IPS-18a (cell line): ENCODE results near the gene NOD2.
A peak's percentile ranks its signal among the peaks of the same experiment; 100 is the strongest.

Source experiments
- H3K27ac ChIP-seq: one replicate; pipeline ENCODE4 v1.5.1; 2013; ENCODE audit warnings: low read length
- H3K27me3 ChIP-seq: one replicate; pipeline ENCODE4 v1.6.1; 2013; ENCODE audit warnings: mild to moderate bottlenecking, low read length; ENCODE audit not compliant: control insufficient read depth, insufficient read depth
- H3K36me3 ChIP-seq: one replicate; pipeline ENCODE4 v1.6.1; 2013; ENCODE audit warnings: low read depth, low read length; ENCODE audit not compliant: control insufficient read depth
- H3K4me1 ChIP-seq: one replicate; pipeline ENCODE4 v1.6.1; 2013; ENCODE audit warnings: low read depth, low read length; ENCODE audit not compliant: control insufficient read depth
- H3K4me3 ChIP-seq: one replicate; pipeline ENCODE4 v1.5.1; 2013; ENCODE audit warnings: low read length
- H3K9ac ChIP-seq: one replicate; pipeline ENCODE4 v1.6.1; 2013; ENCODE audit warnings: mild to moderate bottlenecking, low read length, moderate library complexity
- H3K9me3 ChIP-seq: one replicate; pipeline ENCODE4 v1.6.1; 2013; ENCODE audit warnings: low read depth, low read length; ENCODE audit not compliant: control insufficient read depth

NOD2 gene

GRCh38 chr16:50741781-50742575 lies 48.6 kb downstream of the NOD2 start, which contains the start of gene CYLD:
Gene CYLD (plus strand): TSS chr16:50742086. CDS start chr16:50749699, 7,613 bp downstream.
- Histone ChIP-seq H3K27me3 (no peaks in the 10 kb centered on the region), H3K36me3 (no peaks in the 10 kb centered on the region), H3K27ac (no peak within 1 kb of the TSS), H3K9ac (peak within 1 kb of the TSS; percentile 35), H3K4me1 (peaks cover 22% of the 10 kb centered on the region), H3K9me3 (no peaks in the 10 kb centered on the region), H3K4me3 (peak within 1 kb of the TSS; percentile 71)

GRCh38 chr16:50742576-50743200 lies 49.3 kb downstream of the NOD2 start:
- peaks cover 22% of the 10 kb centered on the region for H3K4me1 ChIP-seq
- H3K27me3 ChIP-seq, result no peaks in the 10 kb centered on the region
- H3K27ac ChIP-seq, result no peak overlapping the region
- peak overlapping the region; percentile 71 for H3K4me3 ChIP-seq
- H3K9me3 ChIP-seq, result no peaks in the 10 kb centered on the region
- H3K36me3 ChIP-seq, result no peaks in the 10 kb centered on the region
- peak overlapping the region; percentile 35 for H3K9ac ChIP-seq

DNA sequence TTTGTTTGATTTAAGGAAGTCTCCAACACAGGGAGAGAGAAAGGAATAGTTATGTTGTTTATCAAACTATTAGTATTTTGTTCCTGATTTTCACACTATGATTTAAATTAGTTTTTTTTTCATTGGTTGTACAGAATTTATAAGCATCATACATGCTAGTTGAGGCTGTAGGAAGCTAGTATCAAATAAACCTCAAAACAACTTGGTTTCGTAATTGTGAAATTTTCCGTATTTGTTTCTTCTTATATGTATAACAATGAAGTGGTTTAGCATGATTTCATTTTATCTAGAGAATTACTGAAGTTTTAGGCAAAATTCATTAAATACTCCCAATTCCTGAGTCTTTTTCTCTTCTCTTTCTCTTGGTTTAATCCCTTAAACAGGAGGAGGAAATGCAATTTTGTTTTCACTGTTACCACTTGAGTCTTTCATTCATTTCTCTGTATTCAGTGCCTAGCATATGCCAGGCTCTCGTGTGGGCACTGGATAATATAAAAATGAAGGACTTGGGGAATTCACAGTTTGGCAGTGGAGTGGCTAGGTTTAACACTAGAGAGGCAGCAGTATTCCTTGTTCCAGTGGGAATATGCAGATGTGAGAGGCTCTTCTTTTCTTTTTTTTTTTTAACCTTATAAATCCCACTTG lies 50.3 kb downstream of the NOD2 start:
- peak overlapping the region; percentile 7 for H3K4me3 ChIP-seq
- no peaks in the 10 kb centered on the region for H3K27me3 ChIP-seq
- H3K9ac ChIP-seq, result no peak overlapping the region
- no peaks in the 10 kb centered on the region for H3K36me3 ChIP-seq
- peaks cover 22% of the 10 kb centered on the region for H3K4me1 ChIP-seq
- H3K27ac ChIP-seq, result no peak overlapping the region
- H3K9me3 ChIP-seq, result no peaks in the 10 kb centered on the region

DNA sequence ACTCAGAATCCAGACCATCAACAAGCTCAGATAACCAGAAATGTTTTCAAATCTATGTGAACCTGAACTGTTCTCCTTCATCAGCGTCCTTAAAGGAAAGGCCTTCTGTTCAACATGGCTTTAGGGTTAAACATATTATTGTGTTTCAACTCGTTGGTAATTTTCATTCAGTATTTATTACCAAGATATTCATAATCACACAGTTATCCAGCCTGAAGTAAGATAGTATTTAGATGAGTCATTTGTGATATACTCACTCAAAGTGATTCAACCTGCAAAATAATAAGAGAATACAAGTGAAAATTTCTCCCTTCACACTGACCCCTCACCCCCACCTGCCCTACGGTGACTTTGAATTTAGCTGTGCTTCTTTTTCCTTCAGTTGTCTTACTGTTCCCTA lies 51.5 kb downstream of the NOD2 start:
- H3K36me3 ChIP-seq, result no peaks in the 10 kb centered on the region
- no peak overlapping the region for H3K9ac ChIP-seq
- H3K27me3 ChIP-seq, result no peaks in the 10 kb centered on the region
- H3K4me1 ChIP-seq, result peaks cover 22% of the 10 kb centered on the region
- H3K4me3 ChIP-seq, result no peak overlapping the region
- H3K27ac ChIP-seq, result no peak overlapping the region
- no peaks in the 10 kb centered on the region for H3K9me3 ChIP-seq

GRCh38 chr16:50745940-50746339 lies 52.5 kb downstream of the NOD2 start:
- Histone ChIP-seq H3K36me3 (peaks cover under 1% of the 10 kb centered on the region), H3K9ac (no peak overlapping the region)

GRCh38 chr16:50747207-50747956 lies 54.0 kb downstream of the NOD2 start:
- no peaks in the 10 kb centered on the region for H3K9me3 ChIP-seq
- no peak overlapping the region for H3K4me3 ChIP-seq
- H3K4me1 ChIP-seq, result peaks cover 22% of the 10 kb centered on the region
- no peak overlapping the region for H3K27ac ChIP-seq
- H3K36me3 ChIP-seq, result peaks cover 2% of the 10 kb centered on the region
- no peak overlapping the region for H3K9ac ChIP-seq
- H3K27me3 ChIP-seq, result no peaks in the 10 kb centered on the region

More at GRCh38 chr16:50745940-50746339, 52.5 kb downstream of the NOD2 start:
- Histone ChIP-seq H3K27me3 (no peaks in the 10 kb centered on the region), H3K27ac (no peak overlapping the region), H3K4me1 (peaks cover 22% of the 10 kb centered on the region), H3K4me3 (no peak overlapping the region), H3K9me3 (no peaks in the 10 kb centered on the region)

GRCh38 chr16:50751528-50751927 lies 58.1 kb downstream of the NOD2 start:
- Histone ChIP-seq H3K9me3 (no peaks in the 10 kb centered on the region), H3K27ac (no peak overlapping the region), H3K27me3 (no peaks in the 10 kb centered on the region), H3K4me1 (no peaks in the 10 kb centered on the region), H3K9ac (no peak overlapping the region), H3K36me3 (peaks cover 5% of the 10 kb centered on the region), H3K4me3 (no peak overlapping the region)

DNA sequence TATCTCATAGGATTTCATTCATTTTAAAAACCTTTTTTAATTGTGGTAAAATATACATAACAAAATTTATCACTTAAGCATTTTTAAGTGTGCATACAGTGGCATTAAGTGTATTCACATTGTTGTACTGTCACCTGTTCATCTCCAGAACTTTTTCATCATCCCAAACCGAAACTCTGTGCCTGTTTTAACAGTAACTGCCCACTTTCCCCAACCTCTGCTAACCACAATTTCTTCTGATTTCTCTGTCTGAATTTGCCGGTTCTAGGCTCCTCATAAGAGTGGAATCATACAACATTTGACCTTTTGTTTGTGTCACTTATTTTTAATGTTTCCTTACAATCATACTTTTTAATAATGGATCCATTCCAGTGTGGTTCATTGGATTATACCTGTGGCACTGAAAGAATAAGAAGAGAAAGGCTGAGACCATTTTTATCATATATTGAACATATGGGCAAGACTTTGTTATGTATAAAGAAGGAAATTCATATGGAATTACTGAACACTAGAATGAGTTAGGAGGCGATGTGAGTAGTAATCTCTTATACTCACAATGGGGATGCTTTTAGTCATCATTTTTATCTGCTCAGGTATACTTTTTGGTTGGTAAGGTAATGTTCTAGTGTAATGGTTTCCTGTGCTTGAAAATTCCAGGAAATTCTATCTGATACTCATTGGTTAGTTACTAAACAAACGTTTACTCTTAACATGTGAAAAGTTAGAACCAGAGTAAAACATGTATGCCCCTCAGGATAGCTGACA lies 59.2 kb downstream of the NOD2 start:
- Histone ChIP-seq H3K4me3 (no peak overlapping the region), H3K36me3 (peaks cover 5% of the 10 kb centered on the region), H3K27me3 (no peaks in the 10 kb centered on the region), H3K9ac (no peak overlapping the region), H3K9me3 (no peaks in the 10 kb centered on the region), H3K27ac (no peak overlapping the region), H3K4me1 (no peaks in the 10 kb centered on the region)

DNA sequence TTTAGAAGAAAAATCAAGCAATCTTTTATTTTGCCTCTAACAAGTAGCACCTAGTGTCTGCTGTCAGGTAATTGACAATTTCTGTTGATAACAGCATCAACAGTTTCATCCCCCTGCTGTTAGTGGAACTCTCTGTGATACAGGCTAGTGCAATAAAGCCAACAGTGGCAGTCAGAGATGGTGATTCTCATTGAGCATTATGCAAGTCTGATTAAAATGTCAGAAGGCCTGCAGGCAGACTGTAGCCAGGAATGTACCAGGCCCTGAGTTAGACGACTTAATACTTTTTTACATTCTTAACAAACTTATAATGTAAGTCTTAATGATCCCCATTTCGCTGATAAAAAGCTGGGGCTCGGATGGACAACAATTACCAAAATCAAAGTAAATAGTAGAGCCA lies 63.1 kb downstream of the NOD2 start:
- H3K4me1 ChIP-seq, result no peaks in the 10 kb centered on the region
- no peak overlapping the region for H3K27ac ChIP-seq
- no peak overlapping the region for H3K9ac ChIP-seq
- H3K9me3 ChIP-seq, result no peaks in the 10 kb centered on the region
- no peaks in the 10 kb centered on the region for H3K27me3 ChIP-seq
- H3K36me3 ChIP-seq, result peaks cover 3% of the 10 kb centered on the region
- H3K4me3 ChIP-seq, result no peak overlapping the region

DNA sequence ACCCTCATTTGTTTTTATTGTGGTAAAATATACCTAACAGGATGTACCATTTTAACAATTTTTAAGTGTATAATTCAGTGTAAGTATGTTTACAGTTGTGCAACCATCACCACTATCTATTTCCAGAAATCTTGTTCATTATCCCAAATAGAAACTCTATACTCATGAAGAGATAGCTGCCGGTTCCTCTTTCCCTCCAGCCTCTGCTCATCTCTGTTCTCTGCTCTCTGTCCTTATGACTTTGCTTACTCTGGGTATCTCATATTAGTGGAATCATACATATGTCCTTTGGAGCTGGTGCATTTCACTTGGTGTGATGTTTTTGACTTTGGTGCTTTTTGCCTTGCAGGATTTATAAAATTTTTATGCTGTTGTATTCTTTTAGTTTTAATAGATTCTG lies 67.9 kb downstream of the NOD2 start:
- H3K4me3 ChIP-seq, result no peak overlapping the region
- no peak overlapping the region for H3K27ac ChIP-seq
- H3K9ac ChIP-seq, result no peak overlapping the region
- no peaks in the 10 kb centered on the region for H3K27me3 ChIP-seq
- no peaks in the 10 kb centered on the region for H3K36me3 ChIP-seq
- H3K9me3 ChIP-seq, result no peaks in the 10 kb centered on the region
- no peaks in the 10 kb centered on the region for H3K4me1 ChIP-seq
